Fibroblast of lung (primary cell): ENCODE data around the gene ENOX1.

Experiments
- CTCF ChIP-seq, 2 donors: IDR thresholded peaks in 1 of 2; conservative IDR thresholded peaks in 1 of 2; 1 replicate in 1 of 2; 2 replicates in 1 of 2; pipeline ENCODE4 v1.5.1; 2011 to 2012; ENCODE audit warnings: low read length in 2 of 2, control low read depth in 1 of 2, inconsistent platforms in 1 of 2, low read depth in 1 of 2, mild to moderate bottlenecking in 1 of 2
- EZH2 ChIP-seq: IDR thresholded peaks from 2 replicates; pipeline ENCODE4 v1.5.1; 2012; ENCODE audit warnings: low read length, control low read depth, mild to moderate bottlenecking; ENCODE audit errors: missing control alignments

GRCh38 chr13:43782686-43783085 is 4.1 kb downstream of the ENOX1 start:
- TF ChIP-seq EZH2 (no peak), CTCF (conservative IDR thresholded peaks at IDR 0.05 in 1 of 2, IDR thresholded peaks at IDR 0.05 in 1 of 2; ENCODE audit: low read depth in 1 of 2, low read length in 2 of 2) (no peak)
